ENCODE results near the gene EYS. TPM values are rescaled to one million over a fixed set of nuclear protein-coding genes. Genes with fewer than 3 reads are reported as not detected.

Gene EYS
- polyA plus RNA-seq, 1 of the 3 experiments (the other 2 are of a cell fraction), result 0.05 TPM

GRCh38 chr6:65531533-65531932 lies 175.5 kb downstream of the EYS start:
- POLR2A ChIA-PET, result no interaction called here
- H3K4me2 ChIP-seq, result no peak overlapping the region
- peaks cover 0 to 3% of the 10 kb centered on the region in 2 experiments; a peak in 1 of 4 replicates for H3K4me1 ChIP-seq (ENCODE audit: control insufficient read depth in 1 of 2, insufficient read depth in 2 of 2, low read depth in 1 of 2, low read length in 1 of 2)
- CTCF ChIA-PET, result no interaction called here
- no peaks in the 10 kb centered on the region for H4K20me1 ChIP-seq (ENCODE audit: insufficient read depth)
- no peak overlapping the region for H3K4me3 ChIP-seq (ENCODE audit: low read depth in 2 of 2, low read length in 1 of 2)
- no peak overlapping the region for H3K27ac ChIP-seq (ENCODE audit: low read depth in 2 of 2, low read length in 1 of 2)
- no peak overlapping the region for H3K9ac ChIP-seq
- WGBS (ENCODE audit: low lambda C conversion rate), result 33% methylated on average over 3 of the region's 3 CpGs
- H3K9me3 ChIP-seq, result no peaks in the 10 kb centered on the region
- DNase-seq, result peak; percentile 3
- peak; percentile 20; the same call in 1 of the 2 replicates for TF ChIP-seq RCOR1 (IDR thresholded peaks at IDR 0.05; ENCODE audit: low read length)
- no peak for TF ChIP-seq RXRA (IDR thresholded peaks at IDR 0.05; ENCODE audit: borderline replicate concordance, low read depth)
- TF ChIP-seq GATA2 (CRISPR knock-in tag; IDR thresholded peaks at IDR 0.05), result peak; percentile 56; the same call in 1 of the 2 replicates
- TF ChIP-seq MEF2A (IDR thresholded peaks at IDR 0.05; ENCODE audit: borderline replicate concordance, low read depth), result no peak
- no peaks in the 10 kb centered on the region for H3K27me3 ChIP-seq (ENCODE audit: insufficient read depth)
- no peaks in the 10 kb centered on the region for H3K36me3 ChIP-seq (replicated peaks in 1 of 2; ENCODE audit: control insufficient read depth in 1 of 2, insufficient read depth in 2 of 2, low read length in 1 of 2)
- H3K9me2 ChIP-seq, result no peaks in the 10 kb centered on the region
- H2AFZ ChIP-seq (ENCODE audit: low read depth), result no peak overlapping the region
- no peaks in the 10 kb centered on the region for H3F3A ChIP-seq (replicated peaks; ENCODE audit: insufficient read depth)
- H3K79me2 ChIP-seq (ENCODE audit: insufficient read depth), result no peaks in the 10 kb centered on the region

- Histone ChIP-seq H3K27ac (ENCODE audit: low read depth in 2 of 2, low read length in 1 of 2) (no peak overlapping the region), H3K4me1 (ENCODE audit: control insufficient read depth in 1 of 2, insufficient read depth in 2 of 2, low read depth in 1 of 2, low read length in 1 of 2) (no peaks in the 10 kb centered on the region), H3F3A (replicated peaks; ENCODE audit: insufficient read depth) (no peaks in the 10 kb centered on the region), H3K9ac (no peak overlapping the region), H3K9me3 (no peaks in the 10 kb centered on the region), H3K36me3 (replicated peaks in 1 of 2; ENCODE audit: control insufficient read depth in 1 of 2, insufficient read depth in 2 of 2, low read length in 1 of 2) (no peaks in the 10 kb centered on the region), H3K4me2 (no peak overlapping the region), H3K9me2 (no peaks in the 10 kb centered on the region), H3K4me3 (ENCODE audit: low read depth in 2 of 2, low read length in 1 of 2) (no peak overlapping the region), H2AFZ (ENCODE audit: low read depth) (no peak overlapping the region), H3K27me3 (ENCODE audit: insufficient read depth) (no peaks in the 10 kb centered on the region), H4K20me1 (ENCODE audit: insufficient read depth) (no peaks in the 10 kb centered on the region), H3K79me2 (ENCODE audit: insufficient read depth) (no peaks in the 10 kb centered on the region)
- no peak for TF ChIP-seq NFIC (IDR thresholded peaks at IDR 0.05; ENCODE audit: borderline replicate concordance)
- TF ChIP-seq TCF12 (IDR thresholded peaks at IDR 0.05), result no peak
- no peak for TF ChIP-seq RCOR1 (IDR thresholded peaks at IDR 0.05; ENCODE audit: low read length)
- ChIA-PET POLR2A (no interaction called here), CTCF (interaction anchor here (0.9 kb wide), 1 partner anchor 114 kb away, joined by 3 read pairs; no protein-coding TSS in a partner anchor)
- WGBS (ENCODE audit: low lambda C conversion rate), result 29% methylated on average over 2 of the region's 2 CpGs
- no peak for DNase-seq
Measured at GRCh38 chr6:65524232-65524631, 182.8 kb downstream of the EYS start.

- no peak for DNase-seq
- Histone ChIP-seq H3K4me3 (ENCODE audit: low read depth in 2 of 2, low read length in 1 of 2) (no peak overlapping the region; a peak in 1 of 4 replicates), H3K9me2 (no peaks in the 10 kb centered on the region), H3K9me3 (no peaks in the 10 kb centered on the region), H3K36me3 (replicated peaks in 1 of 2; ENCODE audit: control insufficient read depth in 1 of 2, insufficient read depth in 2 of 2, low read length in 1 of 2) (no peaks in the 10 kb centered on the region), H3K4me1 (ENCODE audit: control insufficient read depth in 1 of 2, insufficient read depth in 2 of 2, low read depth in 1 of 2, low read length in 1 of 2) (no peaks in the 10 kb centered on the region), H3K4me2 (no peak overlapping the region), H3K9ac (no peak overlapping the region), H3F3A (replicated peaks; ENCODE audit: insufficient read depth) (no peaks in the 10 kb centered on the region), H3K27ac (ENCODE audit: low read depth in 2 of 2, low read length in 1 of 2) (no peak overlapping the region), H3K27me3 (ENCODE audit: insufficient read depth) (no peaks in the 10 kb centered on the region), H3K79me2 (ENCODE audit: insufficient read depth) (no peaks in the 10 kb centered on the region), H4K20me1 (ENCODE audit: insufficient read depth) (no peaks in the 10 kb centered on the region), H2AFZ (ENCODE audit: low read depth) (no peak overlapping the region)
- POLR2A ChIA-PET, result no interaction called here
- WGBS (ENCODE audit: low lambda C conversion rate), result 30% methylated on average over 4 of the region's 4 CpGs
- TF ChIP-seq MAX (IDR thresholded peaks at IDR 0.05; ENCODE audit: low read depth) (no peak), USF2 (IDR thresholded peaks at IDR 0.05; ENCODE audit: borderline replicate concordance, low read depth, low read length) (no peak)
- CTCF ChIA-PET, result interaction anchor here (1.2 kb wide), 1 partner anchor 12 kb away, joined by 3 read pairs; no protein-coding TSS in a partner anchor
Measured at GRCh38 chr6:65505736-65506135, 201.3 kb downstream of the EYS start.

Measured in SK-N-SH (cell line).